ENCODE measurements around the gene MRPL55. TPM values are rescaled to one million over a fixed set of nuclear protein-coding genes. Genes with fewer than 3 reads are reported as not detected.

Gene MRPL55
- total and polyA plus RNA-seq, 2 experiments from 2014 or later: 92.4 to 172 TPM

GRCh38 chr1:228104526-228105269 is 4.4 kb downstream of the MRPL55 start:
- H3K36me3 ChIP-seq (ENCODE audit: insufficient read depth): no peaks in the 10 kb centered on the region

DNA sequence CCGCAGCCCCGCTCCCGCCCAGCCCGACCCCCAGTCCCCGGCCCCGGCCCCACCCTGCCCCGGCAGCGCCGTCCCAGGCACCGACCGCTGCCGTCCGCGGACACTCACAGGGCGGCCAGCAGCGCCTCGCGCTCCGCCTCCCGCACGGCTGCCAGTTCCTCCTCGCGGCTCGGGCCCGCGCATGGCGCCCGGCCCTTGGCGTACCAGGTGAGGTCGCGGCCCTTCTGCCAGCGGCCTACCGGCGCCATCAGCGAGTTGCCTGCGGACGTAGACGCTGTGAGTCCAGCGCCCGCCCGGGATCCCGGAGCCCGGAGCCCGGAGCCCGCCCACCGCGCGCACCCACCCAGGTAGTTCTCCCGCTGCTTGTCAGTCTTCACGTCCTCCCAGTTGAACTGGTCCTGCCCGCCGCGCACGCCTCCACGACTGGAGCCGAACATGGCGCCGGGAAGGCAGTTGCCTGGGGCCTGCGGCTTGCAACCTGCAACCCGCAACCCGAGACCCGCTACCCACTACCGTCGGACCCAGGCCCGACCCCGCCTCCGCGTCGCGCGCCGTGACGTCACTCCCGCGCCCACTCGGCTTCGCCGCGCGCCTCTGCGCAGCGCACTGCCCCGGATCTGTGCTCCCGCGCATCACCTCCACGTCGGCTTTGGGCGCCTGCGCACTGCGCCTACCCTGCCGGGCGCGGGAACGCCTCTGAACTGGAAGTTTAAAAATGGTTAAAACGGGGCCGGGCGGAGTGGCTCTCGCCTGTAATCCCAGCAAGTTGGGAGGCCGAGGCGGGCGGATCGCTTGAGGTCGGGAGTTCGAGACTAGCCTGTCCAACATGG is 6.1 kb downstream of the MRPL55 start, which contains the start of gene C1orf35:
Gene C1orf35 (minus strand): TSS at position 535 of the 830 bp plus-strand sequence. CDS start 98 bp downstream, at position 437.
- Mint-ChIP-seq H3K4me1 (peaks cover 8% of the 10 kb centered on the region; the same call in 1 of the 3 replicates), H3K27me3 (ENCODE audit: insufficient read depth, low read depth, poor library complexity) (peaks cover 22% of the 10 kb centered on the region), H3K36me3 (ENCODE audit: low read depth) (peaks cover 40% of the 10 kb centered on the region), H3K4me3 (peak within 1 kb of the TSS; percentile 92), H3K27ac (peak within 1 kb of the TSS; percentile 96), H3K9me3 (no peaks in the 10 kb centered on the region; the same call in 1 of the 3 replicates)
- Histone ChIP-seq H3K27ac (ENCODE audit: low read depth) (peak within 1 kb of the TSS; percentile 87), H3K27me3 (ENCODE audit: insufficient read depth) (no peaks in the 10 kb centered on the region), H3F3A (replicated peaks; ENCODE audit: low read depth) (0 out of 2 replicates have a peak, but pooled peaks cover 2% of the 10 kb centered on the region), H4K20me1 (replicated peaks; ENCODE audit: insufficient read depth) (no peaks in the 10 kb centered on the region; the same call in 1 of the 2 replicates), H3K79me2 (replicated peaks; ENCODE audit: insufficient read depth) (no peaks in the 10 kb centered on the region), H3K36me3 (ENCODE audit: insufficient read depth) (peaks cover 3% of the 10 kb centered on the region; the same call in 1 of the 2 replicates), H2AFZ (peak within 1 kb of the TSS; percentile 94), H3K4me1 (ENCODE audit: insufficient read depth) (0 out of 2 replicates have a peak, but pooled peaks cover 3% of the 10 kb centered on the region), H3K4me3 (peak within 1 kb of the TSS; percentile 93), H3K9me2 (ENCODE audit: insufficient read depth) (no peaks in the 10 kb centered on the region), H3K4me2 (peak within 1 kb of the TSS; percentile 86)
- ATAC-seq (peak; percentile 85), DNase-seq (ENCODE audit: low spot score) (peak; percentile 97)
- no peak for TF ChIP-seq CTCF (conservative IDR thresholded peaks at IDR 0.05; ENCODE audit: low read depth in 2 of 2)
- peak; percentile 99 for TF ChIP-seq CREB1 (CRISPR knock-in tag; IDR thresholded peaks at IDR 0.05; ENCODE audit: low read depth)
- TF ChIP-seq, protein P1, sequence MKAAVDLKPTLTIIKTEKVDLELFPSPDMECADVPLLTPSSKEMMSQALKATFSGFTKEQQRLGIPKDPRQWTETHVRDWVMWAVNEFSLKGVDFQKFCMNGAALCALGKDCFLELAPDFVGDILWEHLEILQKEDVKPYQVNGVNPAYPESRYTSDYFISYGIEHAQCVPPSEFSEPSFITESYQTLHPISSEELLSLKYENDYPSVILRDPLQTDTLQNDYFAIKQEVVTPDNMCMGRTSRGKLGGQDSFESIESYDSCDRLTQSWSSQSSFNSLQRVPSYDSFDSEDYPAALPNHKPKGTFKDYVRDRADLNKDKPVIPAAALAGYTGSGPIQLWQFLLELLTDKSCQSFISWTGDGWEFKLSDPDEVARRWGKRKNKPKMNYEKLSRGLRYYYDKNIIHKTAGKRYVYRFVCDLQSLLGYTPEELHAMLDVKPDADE (IDR thresholded peaks at IDR 0.05): peak; percentile 84
- peak; percentile 95 for TF ChIP-seq POLR2AphosphoS5 (IDR thresholded peaks at IDR 0.05; ENCODE audit: low read depth)
- no peak for TF ChIP-seq STAT1 (IDR thresholded peaks at IDR 0.05; ENCODE audit: unreplicated experiment)
- TF ChIP-seq ZNF114 (CRISPR knock-in tag; IDR thresholded peaks at IDR 0.05): no peak

More at GRCh38 chr1:228104526-228105269, 4.4 kb downstream of the MRPL55 start:
- Histone ChIP-seq H3K27me3 (ENCODE audit: insufficient read depth) (peaks cover 1% of the 10 kb centered on the region; the same call in 1 of the 2 replicates), H3K4me3 (no peak overlapping the region), H2AFZ (no peak overlapping the region), H3K79me2 (replicated peaks; ENCODE audit: insufficient read depth) (peaks cover 8% of the 10 kb centered on the region), H3K9me2 (ENCODE audit: insufficient read depth) (no peaks in the 10 kb centered on the region), H4K20me1 (replicated peaks; ENCODE audit: insufficient read depth) (no peaks in the 10 kb centered on the region; the same call in 1 of the 2 replicates), H3K4me2 (no peak overlapping the region), H3K4me1 (ENCODE audit: insufficient read depth) (peaks cover 7% of the 10 kb centered on the region; the same call in 1 of the 2 replicates), H3K27ac (ENCODE audit: low read depth) (no peak overlapping the region), H3F3A (replicated peaks; ENCODE audit: low read depth) (0 out of 2 replicates have a peak, but pooled peaks cover 2% of the 10 kb centered on the region)
- DNase-seq (ENCODE audit: low spot score) (no peak), ATAC-seq (no peak)
- Mint-ChIP-seq H3K4me3 (peak overlapping the region; percentile 54), H3K27ac (no peak overlapping the region; the same call in 1 of the 2 replicates), H3K27me3 (ENCODE audit: insufficient read depth, low read depth, poor library complexity) (peaks cover 21% of the 10 kb centered on the region), H3K4me1 (peaks cover 14% of the 10 kb centered on the region; the same call in 2 of the 3 replicates), H3K36me3 (ENCODE audit: low read depth) (peaks cover 25% of the 10 kb centered on the region), H3K9me3 (no peaks in the 10 kb centered on the region; the same call in 1 of the 3 replicates)
- TF ChIP-seq POLR2AphosphoS5 (IDR thresholded peaks at IDR 0.05; ENCODE audit: low read depth): 0 out of 2 replicates have a peak, but pooled peaks have one; percentile 19
- TF ChIP-seq EZH2 (IDR thresholded peaks at IDR 0.05; ENCODE audit: low read depth, unreplicated experiment): no peak

All from GM23338 (cell line).